ENCODE data around the gene NES. TPM values are rescaled to one million over a fixed set of nuclear protein-coding genes. Genes with fewer than 3 reads are reported as not detected.
A peak's percentile ranks its signal among the peaks of the same experiment; 100 is the strongest.

The NES gene
- polyA plus RNA-seq, 2 of the 4 experiments (the other 2 are of a cell fraction): 0.57 to 2.1 TPM

DNA sequence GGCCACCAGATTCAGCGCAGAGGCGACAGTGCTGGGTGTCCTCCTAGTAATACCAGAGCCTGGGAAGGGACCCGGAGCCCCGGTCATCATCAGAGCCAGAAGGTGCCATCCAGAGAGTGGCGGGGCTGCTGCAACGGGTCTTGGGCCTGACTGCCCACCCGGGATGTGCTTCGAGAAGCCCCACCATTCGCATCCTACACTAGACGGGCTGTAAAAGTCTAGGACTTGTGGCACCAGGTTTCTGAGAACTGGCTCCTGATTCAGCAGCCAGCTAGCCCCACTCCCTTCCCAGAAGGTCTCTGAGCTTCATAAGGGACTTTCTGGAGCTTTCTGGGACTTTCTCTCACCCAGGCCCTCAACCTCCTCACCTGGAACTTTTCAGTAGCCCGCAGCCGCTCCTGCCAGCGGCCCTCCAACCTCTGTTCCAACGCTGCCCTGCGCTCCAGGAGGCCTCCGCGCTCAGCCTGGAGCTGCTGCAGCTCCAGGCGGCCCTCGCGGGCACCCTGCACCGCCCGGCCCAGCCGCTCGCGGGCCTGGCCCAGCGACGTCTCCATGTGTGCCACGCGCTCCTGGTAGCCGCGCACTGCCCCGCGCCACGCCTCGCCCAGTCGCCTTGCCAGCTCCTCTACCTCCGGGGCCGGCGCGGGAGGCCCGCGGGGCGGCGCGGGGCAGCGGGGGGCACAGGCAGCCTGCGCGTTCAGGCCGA lies 940 bp downstream of the NES start:
- FAIRE-seq: no peak
- H3K4me2 ChIP-seq: no peak overlapping the region
- ChIA-PET POLR2A (interaction anchor here (1.2 kb wide), 1 partner anchor 15 kb away, joined by 4 read pairs; no protein-coding TSS in a partner anchor), CTCF (interaction anchor here (1.7 to 52.1 kb wide), 8 partner anchors 14 to 214 kb away, joined by 6 to 2258 read pairs (median 120); partner anchors contain the start of genes CRABP2, HAPLN2, ISG20L2 and METTL25B)
- H3K4me3 ChIP-seq: no peak overlapping the region
- peak overlapping the region in 1 of 2 experiments; percentile 8; a peak in 1 of 6 replicates for H3K27ac ChIP-seq
- no peak for DNase-seq (ENCODE audit: low read depth in 1 of 2, low spot score in 1 of 2)
- WGBS (ENCODE audit: missing lambda C conversion rate): 96% methylated on average over 40 of the region's 49 CpGs
- TF ChIP-seq MAZ (IDR thresholded peaks at IDR 0.05; ENCODE audit: borderline replicate concordance, low read depth, low read length) (no peak), MYC (IDR thresholded peaks at IDR 0.05; ENCODE audit: borderline replicate concordance, low read length) (no peak), NPAS2 (CRISPR knock-in tag; IDR thresholded peaks at IDR 0.05; ENCODE audit: borderline replicate concordance) (no peak), FOSL2 (IDR thresholded peaks at IDR 0.05) (no peak), FOSL2 (CRISPR knock-in tag; IDR thresholded peaks at IDR 0.05) (no peak), RCOR1 (IDR thresholded peaks at IDR 0.05; ENCODE audit: low read depth, low read length) (no peak), NR3C1 (IDR thresholded peaks at IDR 0.05) (no peak), KDM5A (IDR thresholded peaks at IDR 0.05) (no peak), CBX2 (IDR thresholded peaks at IDR 0.05; ENCODE audit: borderline replicate concordance, low read depth) (no peak), EHF (CRISPR knock-in tag; IDR thresholded peaks at IDR 0.05) (no peak), HOXA7 (CRISPR knock-in tag; IDR thresholded peaks at IDR 0.05) (no peak), RARB (CRISPR knock-in tag; IDR thresholded peaks at IDR 0.05) (no peak), SMC3 (IDR thresholded peaks at IDR 0.05) (no peak), TP53 (CRISPR knock-in tag; IDR thresholded peaks at IDR 0.05) (no peak), ZNF302 (CRISPR knock-in tag; IDR thresholded peaks at IDR 0.05) (no peak), NFE2L2 (conservative IDR thresholded peaks at IDR 0.05; ENCODE audit: low read length) (no peak)
- TF ChIP-seq, protein P1, sequence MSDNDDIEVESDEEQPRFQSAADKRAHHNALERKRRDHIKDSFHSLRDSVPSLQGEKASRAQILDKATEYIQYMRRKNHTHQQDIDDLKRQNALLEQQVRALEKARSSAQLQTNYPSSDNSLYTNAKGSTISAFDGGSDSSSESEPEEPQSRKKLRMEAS (IDR thresholded peaks at IDR 0.05): no peak
- TF ChIP-seq, protein P2, sequence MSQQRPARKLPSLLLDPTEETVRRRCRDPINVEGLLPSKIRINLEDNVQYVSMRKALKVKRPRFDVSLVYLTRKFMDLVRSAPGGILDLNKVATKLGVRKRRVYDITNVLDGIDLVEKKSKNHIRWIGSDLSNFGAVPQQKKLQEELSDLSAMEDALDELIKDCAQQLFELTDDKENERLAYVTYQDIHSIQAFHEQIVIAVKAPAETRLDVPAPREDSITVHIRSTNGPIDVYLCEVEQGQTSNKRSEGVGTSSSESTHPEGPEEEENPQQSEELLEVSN (IDR thresholded peaks at IDR 0.05; ENCODE audit: borderline replicate concordance, low read depth): no peak
- TF ChIP-seq, protein P3, sequence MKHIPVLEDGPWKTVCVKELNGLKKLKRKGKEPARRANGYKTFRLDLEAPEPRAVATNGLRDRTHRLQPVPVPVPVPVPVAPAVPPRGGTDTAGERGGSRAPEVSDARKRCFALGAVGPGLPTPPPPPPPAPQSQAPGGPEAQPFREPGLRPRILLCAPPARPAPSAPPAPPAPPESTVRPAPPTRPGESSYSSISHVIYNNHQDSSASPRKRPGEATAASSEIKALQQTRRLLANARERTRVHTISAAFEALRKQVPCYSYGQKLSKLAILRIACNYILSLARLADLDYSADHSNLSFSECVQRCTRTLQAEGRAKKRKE (CRISPR knock-in tag; IDR thresholded peaks at IDR 0.05; ENCODE audit: low read depth): no peak
- TF ChIP-seq, protein P4, sequence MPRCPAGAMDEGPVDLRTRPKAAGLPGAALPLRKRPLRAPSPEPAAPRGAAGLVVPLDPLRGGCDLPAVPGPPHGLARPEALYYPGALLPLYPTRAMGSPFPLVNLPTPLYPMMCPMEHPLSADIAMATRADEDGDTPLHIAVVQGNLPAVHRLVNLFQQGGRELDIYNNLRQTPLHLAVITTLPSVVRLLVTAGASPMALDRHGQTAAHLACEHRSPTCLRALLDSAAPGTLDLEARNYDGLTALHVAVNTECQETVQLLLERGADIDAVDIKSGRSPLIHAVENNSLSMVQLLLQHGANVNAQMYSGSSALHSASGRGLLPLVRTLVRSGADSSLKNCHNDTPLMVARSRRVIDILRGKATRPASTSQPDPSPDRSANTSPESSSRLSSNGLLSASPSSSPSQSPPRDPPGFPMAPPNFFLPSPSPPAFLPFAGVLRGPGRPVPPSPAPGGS (IDR thresholded peaks at IDR 0.05): no peak
- TF ChIP-seq, protein P5, sequence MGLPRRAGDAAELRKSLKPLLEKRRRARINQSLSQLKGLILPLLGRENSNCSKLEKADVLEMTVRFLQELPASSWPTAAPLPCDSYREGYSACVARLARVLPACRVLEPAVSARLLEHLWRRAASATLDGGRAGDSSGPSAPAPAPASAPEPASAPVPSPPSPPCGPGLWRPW (IDR thresholded peaks at IDR 0.05): no peak
- ATAC-seq: 0 out of 6 replicates have a peak, but pooled peaks of 1 of the 2 experiments have one; percentile 4
- peaks cover 13% of the 10 kb centered on the region for H3K4me1 ChIP-seq
- no peaks in the 10 kb centered on the region for H3K9me3 ChIP-seq

DNA sequence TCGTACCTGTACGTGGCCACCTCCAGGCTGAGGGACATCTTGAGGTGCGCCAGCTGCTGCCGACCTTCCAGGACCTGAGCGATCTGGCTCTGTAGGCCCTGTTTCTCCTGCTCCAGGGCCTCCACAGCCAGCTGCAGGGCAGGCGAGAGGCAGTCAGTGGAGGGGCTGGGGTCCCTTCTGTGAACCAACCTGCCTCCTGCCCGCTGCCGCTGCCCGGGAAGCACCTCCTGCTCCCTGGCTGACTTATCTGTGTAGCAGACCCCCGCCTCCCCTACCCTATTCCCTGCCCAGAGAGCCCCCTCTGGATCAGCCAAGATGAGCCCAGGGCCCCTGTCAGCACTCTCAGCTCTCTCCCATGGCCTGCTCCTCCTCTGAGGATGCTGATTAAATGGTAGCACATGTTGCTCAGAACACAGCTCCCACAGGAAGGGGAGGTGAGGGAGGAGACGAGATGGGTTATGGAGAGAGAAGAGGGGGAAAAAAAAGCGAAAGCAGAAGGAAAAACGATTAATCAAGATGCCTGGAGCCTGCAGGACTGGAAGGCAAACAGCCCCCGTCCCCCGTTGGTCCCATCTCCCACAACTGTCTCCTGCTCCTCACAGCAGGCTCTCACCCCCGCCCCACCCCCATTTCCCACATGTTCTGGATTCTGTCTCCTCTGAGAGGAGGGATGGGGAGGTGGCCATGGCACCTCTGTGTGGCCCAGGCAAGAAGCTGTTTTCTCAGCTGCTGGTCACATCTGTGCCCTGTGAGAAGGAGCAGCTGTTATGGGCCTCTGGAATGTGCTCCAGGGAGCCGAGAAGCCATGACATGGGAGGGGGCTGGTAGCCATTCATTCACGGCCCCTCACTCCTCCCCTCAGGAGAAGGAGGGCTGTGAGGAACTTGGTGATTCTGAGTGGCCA lies 1.7 kb downstream of the NES start:
- ATAC-seq (peak in 1 of 2 experiments; percentile 8; a peak in 1 of 6 replicates), DNase-seq (ENCODE audit: low read depth in 1 of 2, low spot score in 1 of 2) (no peak), FAIRE-seq (no peak)
- ChIA-PET CTCF (interaction anchor here (0.8 to 52.1 kb wide), 6 partner anchors 14 to 158 kb away, joined by 3 to 2258 read pairs (median 302); partner anchors contain the start of genes CRABP2, HAPLN2, ISG20L2 and METTL25B), POLR2A (no interaction called here)
- Histone ChIP-seq H3K4me1 (peaks cover 13% of the 10 kb centered on the region), H3K27ac (0 out of 6 replicates have a peak overlapping the region, but pooled peaks of 1 of the 2 experiments have one; percentile 8), H3K4me3 (no peak overlapping the region), H3K9me3 (no peaks in the 10 kb centered on the region), H3K4me2 (no peak overlapping the region)
- WGBS (ENCODE audit: missing lambda C conversion rate): 73% methylated on average over 13 of the region's 18 CpGs
- TF ChIP-seq SMC3 (IDR thresholded peaks at IDR 0.05): no peak
- TF ChIP-seq HOXB13 (CRISPR knock-in tag; IDR thresholded peaks at IDR 0.05; ENCODE audit: low read depth): no peak
- TF ChIP-seq MAZ (IDR thresholded peaks at IDR 0.05; ENCODE audit: borderline replicate concordance, low read depth, low read length): no peak
- TF ChIP-seq EP300 (IDR thresholded peaks at IDR 0.05): no peak
- no peak for TF ChIP-seq POLR2AphosphoS2 (conservative IDR thresholded peaks at IDR 0.05; ENCODE audit: low read length)
- TF ChIP-seq MAFK (IDR thresholded peaks at IDR 0.05; ENCODE audit: partially characterized antibody): no peak
- TF ChIP-seq HOXA7 (CRISPR knock-in tag; IDR thresholded peaks at IDR 0.05): no peak
- TF ChIP-seq CBX2 (IDR thresholded peaks at IDR 0.05; ENCODE audit: borderline replicate concordance, low read depth): no peak
- TF ChIP-seq RAD21 (conservative IDR thresholded peaks at IDR 0.05 in 1 of 2, IDR thresholded peaks at IDR 0.05 in 1 of 2): no peak
- no peak for TF ChIP-seq HEYL (CRISPR knock-in tag; IDR thresholded peaks at IDR 0.05)
- TF ChIP-seq, protein P5 (IDR thresholded peaks at IDR 0.05): no peak
- TF ChIP-seq, protein P2 (IDR thresholded peaks at IDR 0.05; ENCODE audit: borderline replicate concordance, low read depth): no peak
- no peak for TF ChIP-seq FOXS1 (CRISPR knock-in tag; IDR thresholded peaks at IDR 0.05)
- TF ChIP-seq SREBF2 (IDR thresholded peaks at IDR 0.05): no peak
- TF ChIP-seq FOSB (CRISPR knock-in tag; IDR thresholded peaks at IDR 0.05): no peak
- no peak for TF ChIP-seq KDM1A (IDR thresholded peaks at IDR 0.05; ENCODE audit: low read depth)
- no peak for TF ChIP-seq MYC (IDR thresholded peaks at IDR 0.05; ENCODE audit: borderline replicate concordance, low read length)

Data from A549 (cell line).